HEK293 (cell line): Measurements from ENCODE around the gene LCN2.

Experiments
- CTCF ChIA-PET: fragments of 350-600 bp; formaldehyde crosslinking; extraction: SDS; loops from one replicate; lab custom pipeline; 2021; ENCODE audit warnings: antibody characterized with exemption; lab: Yijun Ruan, JAX
- POLR2A ChIA-PET: fragments of 300-600 bp; formaldehyde crosslinking; extraction: SDS; loops from one replicate; lab custom pipeline; 2020; ENCODE audit warnings: antibody characterized with exemption, inconsistent platforms; lab: Yijun Ruan, JAX
- H3K27ac ChIP-seq: fragments of 200-500 bp; sonication (Bioruptor generic); 2 replicates; pipeline ENCODE4 v1.5.1; 2014; ENCODE audit warnings: low read depth, low read length, control low read depth, inconsistent platforms; ENCODE audit errors: extremely low read depth
- H3K36me3 ChIP-seq, 2 experiments: fragments of 200-500 bp in 1 of 2; sonication (Bioruptor generic) in 1 of 2; 1 replicate in 1 of 2; 2 replicates in 1 of 2; pipeline ENCODE4 v1.5.1; 2014 to 2017; ENCODE audit warnings: inconsistent platforms in 2 of 2, low read length in 2 of 2; ENCODE audit not compliant: control insufficient read depth in 2 of 2, insufficient read depth in 1 of 2
- H3K4me1 ChIP-seq: fragments of 200-500 bp; sonication (Bioruptor generic); 2 replicates; pipeline ENCODE4 v1.5.1; 2014; ENCODE audit warnings: mild to moderate bottlenecking, low read length, inconsistent platforms; ENCODE audit not compliant: control insufficient read depth, insufficient read depth
- H3K4me3 ChIP-seq: 2 replicates; pipeline ENCODE4 v1.5.1; 2011; ENCODE audit warnings: low read depth, mild to moderate bottlenecking, control low read depth, low read length, moderate library complexity
- H3K9me3 ChIP-seq: fragments of 200-500 bp; sonication (Bioruptor generic); 2 replicates; pipeline ENCODE4 v1.5.1; 2014; ENCODE audit warnings: low read depth, low read length, inconsistent platforms; ENCODE audit not compliant: control insufficient read depth, insufficient read depth
- GLI2 ChIP-seq: fragments of 450-650 bp; formaldehyde crosslinking; IDR thresholded peaks from 2 replicates; pipeline ENCODE4; 2017; ENCODE audit warnings: missing biosample characterization, missing genetic modification characterization, low read depth, borderline replicate concordance
- OVOL3 ChIP-seq: fragments of 450-650 bp; formaldehyde crosslinking; IDR thresholded peaks from 2 replicates; pipeline ENCODE4 v1.5.1; 2016; ENCODE audit warnings: missing biosample characterization, missing genetic modification characterization
- ZBTB11 ChIP-seq: fragments of 450-650 bp; formaldehyde crosslinking; conservative IDR thresholded peaks from 2 replicates; pipeline ENCODE4 v1.5.1; 2016; ENCODE audit warnings: low read depth, missing biosample characterization, missing genetic modification characterization
- ZBTB44 ChIP-seq: fragments of 450-650 bp; IDR thresholded peaks from 2 replicates; pipeline ENCODE4 v1.5.1; 2018; ENCODE audit warnings: missing biosample characterization, mild to moderate bottlenecking, missing genetic modification characterization
- ZBTB8A ChIP-seq: fragments of 450-650 bp; formaldehyde crosslinking; IDR thresholded peaks from 2 replicates; pipeline ENCODE4 v1.5.1; 2016; ENCODE audit warnings: missing biosample characterization, missing genetic modification characterization
- ZFP69B ChIP-seq: fragments of 450-650 bp; formaldehyde crosslinking; IDR thresholded peaks from 2 replicates; pipeline ENCODE4 v1.5.1; 2016; ENCODE audit warnings: missing biosample characterization, missing genetic modification characterization
- ZNF202 ChIP-seq: fragments of 450-650 bp; formaldehyde crosslinking; IDR thresholded peaks from 2 replicates; pipeline ENCODE4 v1.5.1; 2016; ENCODE audit warnings: missing biosample characterization, missing genetic modification characterization, borderline replicate concordance
- ZNF211 ChIP-seq: fragments of 450-650 bp; formaldehyde crosslinking; IDR thresholded peaks from 2 replicates; pipeline ENCODE4 v1.5.1; 2016; ENCODE audit warnings: low read depth, missing biosample characterization, missing genetic modification characterization
- ZNF23 ChIP-seq: fragments of 450-650 bp; formaldehyde crosslinking; IDR thresholded peaks from 2 replicates; pipeline ENCODE4 v1.5.1; 2016; ENCODE audit warnings: missing biosample characterization, missing genetic modification characterization, borderline replicate concordance
- ZNF24 ChIP-seq: fragments of 450-650 bp; formaldehyde crosslinking; IDR thresholded peaks from 2 replicates; pipeline ENCODE4 v1.5.1; 2016; ENCODE audit warnings: missing biosample characterization, missing genetic modification characterization
- ZNF37A ChIP-seq: fragments of 450-650 bp; IDR thresholded peaks from 2 replicates; pipeline ENCODE4 v1.5.1; 2018; ENCODE audit warnings: missing biosample characterization, missing genetic modification characterization
- ZNF404 ChIP-seq: fragments of 450-650 bp; formaldehyde crosslinking; IDR thresholded peaks from 2 replicates; pipeline ENCODE4 v1.5.1; 2017; ENCODE audit warnings: missing biosample characterization, missing genetic modification characterization
- ZNF48 ChIP-seq: fragments of 450-650 bp; formaldehyde crosslinking; IDR thresholded peaks from 2 replicates; pipeline ENCODE4 v1.5.1; 2016; ENCODE audit warnings: missing biosample characterization, missing genetic modification characterization
- ZNF521 ChIP-seq: fragments of 450-650 bp; formaldehyde crosslinking; IDR thresholded peaks from 2 replicates; pipeline ENCODE4 v1.5.1; 2017; ENCODE audit warnings: missing biosample characterization, mild to moderate bottlenecking, missing genetic modification characterization
- ZNF548 ChIP-seq: fragments of 450-650 bp; formaldehyde crosslinking; IDR thresholded peaks from 2 replicates; pipeline ENCODE4 v1.5.1; 2016; ENCODE audit warnings: missing biosample characterization, missing genetic modification characterization
- ZNF670 ChIP-seq: fragments of 450-650 bp; formaldehyde crosslinking; IDR thresholded peaks from 2 replicates; pipeline ENCODE4 v1.5.1; 2016; ENCODE audit warnings: missing biosample characterization, missing genetic modification characterization, low read depth
- ZNF707 ChIP-seq: fragments of 450-650 bp; formaldehyde crosslinking; IDR thresholded peaks from 2 replicates; pipeline ENCODE4 v1.5.1; 2016; ENCODE audit warnings: missing biosample characterization, missing genetic modification characterization
- TF ChIP-seq, protein P1 (sequence below): fragments of 450-650 bp; formaldehyde crosslinking; IDR thresholded peaks from 2 replicates; pipeline ENCODE4 v1.5.1; 2017; ENCODE audit warnings: missing biosample characterization, missing genetic modification characterization
- TF ChIP-seq, protein P2 (sequence below): fragments of 450-650 bp; formaldehyde crosslinking; IDR thresholded peaks from 2 replicates; pipeline ENCODE4 v1.5.0; 2017; ENCODE audit warnings: missing biosample characterization, missing genetic modification characterization, borderline replicate concordance

The LCN2 gene

GRCh38 chr9:128175102-128175563, 25.9 kb downstream of the LCN2 start:
- Histone ChIP-seq H3K27ac (no peak overlapping the region), H3K9me3 (no peaks in the 10 kb centered on the region), H3K4me3 (no peak overlapping the region), H3K4me1 (no peaks in the 10 kb centered on the region), H3K36me3 (peaks cover 0 to 65% of the 10 kb centered on the region in 2 experiments; a peak in 2 of 3 replicates)
- POLR2A ChIA-PET, result interaction anchor here (0.7 to 2.4 kb wide), 3 partner anchors 12 to 15 kb away, joined by 3 to 8 read pairs (median 4); partner anchors contain the start of gene BBLN
- CTCF ChIA-PET, result interaction anchor here (0.6 to 1.5 kb wide), 5 partner anchors 9 to 98 kb away, joined by 3 to 8 read pairs (median 4); partner anchors contain the start of gene CIZ1
- TF ChIP-seq ZBTB44 (tag by site-specific recombination) (no peak), ZNF23 (tag by site-specific recombination) (no peak), ZBTB8A (tag by site-specific recombination) (no peak), ZNF548 (tag by site-specific recombination) (no peak), ZBTB11 (tag by site-specific recombination) (no peak), ZNF24 (no peak), GLI2 (tag by site-specific recombination) (no peak), ZNF707 (tag by site-specific recombination) (no peak), ZNF404 (tag by site-specific recombination) (no peak), ZNF202 (tag by site-specific recombination) (no peak), ZNF48 (tag by site-specific recombination) (no peak), ZNF37A (tag by site-specific recombination) (no peak), ZNF211 (tag by site-specific recombination) (no peak), OVOL3 (tag by site-specific recombination) (no peak), ZNF670 (no peak), ZNF521 (tag by site-specific recombination) (no peak), ZFP69B (no peak)
- TF ChIP-seq, protein P1, sequence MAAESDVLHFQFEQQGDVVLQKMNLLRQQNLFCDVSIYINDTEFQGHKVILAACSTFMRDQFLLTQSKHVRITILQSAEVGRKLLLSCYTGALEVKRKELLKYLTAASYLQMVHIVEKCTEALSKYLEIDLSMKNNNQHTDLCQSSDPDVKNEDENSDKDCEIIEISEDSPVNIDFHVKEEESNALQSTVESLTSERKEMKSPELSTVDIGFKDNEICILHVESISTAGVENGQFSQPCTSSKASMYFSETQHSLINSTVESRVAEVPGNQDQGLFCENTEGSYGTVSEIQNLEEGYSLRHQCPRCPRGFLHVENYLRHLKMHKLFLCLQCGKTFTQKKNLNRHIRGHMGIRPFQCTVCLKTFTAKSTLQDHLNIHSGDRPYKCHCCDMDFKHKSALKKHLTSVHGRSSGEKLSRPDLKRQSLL, result no peak
- TF ChIP-seq, protein P2, sequence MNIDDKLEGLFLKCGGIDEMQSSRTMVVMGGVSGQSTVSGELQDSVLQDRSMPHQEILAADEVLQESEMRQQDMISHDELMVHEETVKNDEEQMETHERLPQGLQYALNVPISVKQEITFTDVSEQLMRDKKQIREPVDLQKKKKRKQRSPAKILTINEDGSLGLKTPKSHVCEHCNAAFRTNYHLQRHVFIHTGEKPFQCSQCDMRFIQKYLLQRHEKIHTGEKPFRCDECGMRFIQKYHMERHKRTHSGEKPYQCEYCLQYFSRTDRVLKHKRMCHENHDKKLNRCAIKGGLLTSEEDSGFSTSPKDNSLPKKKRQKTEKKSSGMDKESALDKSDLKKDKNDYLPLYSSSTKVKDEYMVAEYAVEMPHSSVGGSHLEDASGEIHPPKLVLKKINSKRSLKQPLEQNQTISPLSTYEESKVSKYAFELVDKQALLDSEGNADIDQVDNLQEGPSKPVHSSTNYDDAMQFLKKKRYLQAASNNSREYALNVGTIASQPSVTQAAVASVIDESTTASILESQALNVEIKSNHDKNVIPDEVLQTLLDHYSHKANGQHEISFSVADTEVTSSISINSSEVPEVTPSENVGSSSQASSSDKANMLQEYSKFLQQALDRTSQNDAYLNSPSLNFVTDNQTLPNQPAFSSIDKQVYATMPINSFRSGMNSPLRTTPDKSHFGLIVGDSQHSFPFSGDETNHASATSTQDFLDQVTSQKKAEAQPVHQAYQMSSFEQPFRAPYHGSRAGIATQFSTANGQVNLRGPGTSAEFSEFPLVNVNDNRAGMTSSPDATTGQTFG (tag by site-specific recombination), result no peak
